GM18505 (cell line): ENCODE results near the gene CEBPZOS.
"Not testable (repeated sequence)": the region's sequence is repeated elsewhere in the genome, so short reads cannot be mapped to it uniquely, and the experiment has no call there.

Experiments
- ATAC-seq: cut with Tn5 transposase; IDR thresholded peaks from one replicate; pipeline ENCODE4 v1.9.1; 2021; ENCODE audit not compliant: unreplicated experiment
- POLR2A ChIP-seq: IDR thresholded peaks from 4 replicates; pipeline ENCODE4 v1.6.1; 2011; ENCODE audit warnings: borderline replicate concordance; ENCODE audit not compliant: insufficient read depth, insufficient read length; ENCODE audit errors: extremely low read depth

CEBPZOS gene

GRCh38 chr2:37173741-37174140, 22.6 kb upstream of the CEBPZOS start:
- no peak for TF ChIP-seq POLR2A

GRCh38 chr2:37180006-37180639, 16.2 kb upstream of the CEBPZOS start:
- TF ChIP-seq POLR2A, result no peak
- ATAC-seq, result no peak

More at GRCh38 chr2:37173741-37174140, 22.6 kb upstream of the CEBPZOS start:
- ATAC-seq, result no peak

- ATAC-seq, result no peak
- TF ChIP-seq POLR2A, result no peak
Observed at GRCh38 chr2:37180640-37181039, 15.7 kb upstream of the CEBPZOS start.

GRCh38 chr2:37181726-37182684, 14.3 kb upstream of the CEBPZOS start:
- no peak for ATAC-seq
- TF ChIP-seq POLR2A, result no peak

GRCh38 chr2:37188570-37188969, 7.7 kb upstream of the CEBPZOS start, which contains the start of gene SULT6B1:
Gene SULT6B1, minus strand, starts transcription at chr2:37188670. Its CDS starts 30 bp downstream, at chr2:37188640.
- TF ChIP-seq POLR2A, result no peak
- ATAC-seq, result no peak

- TF ChIP-seq POLR2A, result no peak
- ATAC-seq, result no peak
Observed at GRCh38 chr2:37189452-37190153, 6.7 kb upstream of the CEBPZOS start.

- no peak for TF ChIP-seq POLR2A
- ATAC-seq, result no peak
Observed at GRCh38 chr2:37190290-37190689, 6.0 kb upstream of the CEBPZOS start.

- ATAC-seq, result no peak
- no peak for TF ChIP-seq POLR2A
Observed at GRCh38 chr2:37191253-37191652, 5.0 kb upstream of the CEBPZOS start.

- no peak for TF ChIP-seq POLR2A
- no peak for ATAC-seq
Observed at GRCh38 chr2:37191747-37192146, 4.5 kb upstream of the CEBPZOS start.

- no peak for ATAC-seq
- TF ChIP-seq POLR2A, result no peak
Observed at GRCh38 chr2:37192551-37192950, 3.7 kb upstream of the CEBPZOS start.

GRCh38 chr2:37195862-37196319, 405 bp upstream of the CEBPZOS start:
- not testable (repeated sequence) for ATAC-seq

- TF ChIP-seq POLR2A, result no peak
- no peak for ATAC-seq
Observed at GRCh38 chr2:37198681-37199065, 2.4 kb downstream of the CEBPZOS start.

GRCh38 chr2:37201208-37201607, 4.9 kb downstream of the CEBPZOS start:
- TF ChIP-seq POLR2A, result no peak
- no peak for ATAC-seq
